Testis (tissue), 3 donors: Measurements from ENCODE around the gene CRIM1. TPM values are rescaled to one million over a fixed set of nuclear protein-coding genes. Genes with fewer than 3 reads are reported as not detected.

Experiments
- DNase-seq: peaks from one replicate; pipeline ENCODE4 v3.0.0-alpha.2; 2019
- H3K27ac ChIP-seq, 2 donors: fragments of 200-600 bp; sonication (generic); one replicate each; pipeline ENCODE4 v1.5.1; 2019
- H3K27me3 ChIP-seq: fragments of 200-600 bp; sonication (generic); one replicate; pipeline ENCODE4 v1.5.1; 2019
- H3K36me3 ChIP-seq: fragments of 200-600 bp; sonication (generic); one replicate; pipeline ENCODE4 v1.5.1; 2017; ENCODE audit warnings: low read depth; ENCODE audit errors: missing control alignments
- H3K4me1 ChIP-seq: fragments of 200-600 bp; sonication (generic); one replicate; pipeline ENCODE4 v1.5.1; 2019
- H3K4me3 ChIP-seq, 2 donors: fragments of 200-600 bp; sonication (generic); one replicate each; pipeline ENCODE4 v1.5.1; 2017 to 2019
- H3K9me3 ChIP-seq: fragments of 200-600 bp; sonication (generic); one replicate; pipeline ENCODE4 v1.5.1; 2017
- CTCF ChIP-seq, 3 experiments: fragments of 450-650 bp in 2 of 3; fragments of 200-600 bp in 1 of 3; sonication (generic) in 1 of 3; IDR thresholded peaks; one replicate each; pipeline ENCODE4 v1.5.1; 2016 to 2019; ENCODE audit warnings: antibody characterized with exemption in 3 of 3, mild to moderate bottlenecking in 2 of 3, moderate library complexity in 1 of 3
- POLR2A ChIP-seq: fragments of 450-650 bp; IDR thresholded peaks from one replicate; pipeline ENCODE4 v1.6.1; 2017; ENCODE audit warnings: antibody characterized with exemption, mild to moderate bottlenecking, moderate library complexity
- WGBS, 2 donors: methylation state at CpG; one replicate each; pipeline ENCODE4 v1.1.5; 2018; 5-methylcytosine and 5-hydroxymethylcytosine counted together
- intact Hi-C: fragments of 100-400 bp; cut with DNase I; formaldehyde crosslinking; loops from one replicate; pipeline ENCODE4 v1.15.1; 2023; ENCODE audit warnings: low total_unique reads
- polyA plus RNA-seq: library from polyadenylated mRNA; stranded (reverse); fragments of 350-450 nt; fragmentation: Illumina TruSeq; extraction: RNeasy Lipid Tissue Mini Kit (QIAGEN cat#74804); gene quantifications from one replicate; pipeline ENCODE4 v1.2.3, GENCODE V29; 2014; ENCODE audit warnings: low read depth, low replicate concordance; ENCODE audit not compliant: insufficient read depth
- total RNA-seq, 2 donors: library from RNA; depleted of rRNA; stranded (reverse); fragments of >200 nt; gene quantifications; one replicate each; pipeline ENCODE4 v1.2.3, GENCODE V29; 2016

CRIM1 gene
- total and polyA plus RNA-seq, 3 donors from 2014 or later = 38.2 to 94.1 (median 68.4) TPM

DNA sequence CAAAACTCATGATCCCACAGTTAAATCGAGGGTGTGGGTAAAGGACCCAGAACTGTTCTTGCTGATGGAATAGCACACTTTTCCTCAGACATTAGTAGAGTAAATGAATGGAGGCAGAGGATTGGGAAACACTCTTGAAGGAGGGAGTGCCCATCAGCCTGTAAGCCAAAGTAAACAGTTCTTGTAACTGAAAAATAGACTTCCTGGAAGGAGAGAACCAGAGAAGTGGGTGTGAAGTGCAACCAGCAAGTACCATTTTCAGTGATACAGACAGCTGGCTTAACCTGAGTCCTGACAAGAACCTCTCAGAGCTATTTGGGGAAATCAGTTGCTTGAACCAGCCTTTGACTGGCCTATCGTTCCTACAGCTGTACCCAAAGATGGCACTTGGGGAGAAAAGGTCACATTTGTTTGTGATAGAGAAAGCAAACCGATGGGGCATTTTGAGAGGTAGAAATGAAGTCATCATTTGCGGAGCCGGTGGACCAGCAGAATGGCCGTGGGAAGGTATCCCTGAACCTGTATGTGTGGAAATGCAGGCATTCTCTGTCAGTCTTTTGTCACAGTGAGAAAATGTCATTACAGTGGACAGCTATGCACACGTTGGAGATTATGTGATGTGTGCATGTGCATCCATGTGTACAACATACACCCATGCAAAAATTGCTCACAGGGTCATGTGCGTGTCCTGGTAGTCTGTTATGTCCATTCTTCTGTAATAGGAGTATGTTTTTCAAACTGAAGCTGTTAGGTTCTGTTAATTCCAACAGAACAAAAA is 17.8 kb downstream of the CRIM1 start:
- peaks cover 33% of the 10 kb centered on the region for H3K4me1 ChIP-seq
- H3K4me3 ChIP-seq = no peak overlapping the region
- intact Hi-C loops = no loop called here
- DNase-seq = no peak
- TF ChIP-seq POLR2A (no peak), CTCF (IDR thresholded peaks at IDR 0.05) (no peak)
- no peak overlapping the region for H3K27ac ChIP-seq
- no peaks in the 10 kb centered on the region for H3K27me3 ChIP-seq
- H3K36me3 ChIP-seq = no peaks in the 10 kb centered on the region
- 87 to 90% methylated on average over 8 of the region's 8 CpGs for WGBS, 2 donors
- H3K9me3 ChIP-seq = no peaks in the 10 kb centered on the region

DNA sequence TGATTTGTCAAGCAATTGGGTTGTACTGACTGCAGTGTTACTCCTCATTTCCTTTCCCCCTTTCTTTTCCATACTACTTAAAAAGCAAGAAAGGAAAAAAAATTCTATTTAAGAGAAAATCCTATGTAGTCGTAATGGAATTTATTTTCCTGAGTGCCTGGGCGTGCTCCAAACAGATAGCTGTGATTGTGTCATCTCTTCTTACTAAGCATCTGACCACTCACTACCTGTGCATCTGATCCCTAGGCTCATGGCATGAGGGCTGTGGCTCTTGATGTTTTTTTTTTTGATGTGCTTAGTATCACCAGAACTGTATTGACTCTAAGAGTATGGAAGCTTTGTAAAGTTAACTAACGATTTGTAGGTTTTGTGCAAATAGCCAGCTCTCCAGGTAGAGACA is 19.0 kb downstream of the CRIM1 start:
- H3K27ac ChIP-seq = no peak overlapping the region

DNA sequence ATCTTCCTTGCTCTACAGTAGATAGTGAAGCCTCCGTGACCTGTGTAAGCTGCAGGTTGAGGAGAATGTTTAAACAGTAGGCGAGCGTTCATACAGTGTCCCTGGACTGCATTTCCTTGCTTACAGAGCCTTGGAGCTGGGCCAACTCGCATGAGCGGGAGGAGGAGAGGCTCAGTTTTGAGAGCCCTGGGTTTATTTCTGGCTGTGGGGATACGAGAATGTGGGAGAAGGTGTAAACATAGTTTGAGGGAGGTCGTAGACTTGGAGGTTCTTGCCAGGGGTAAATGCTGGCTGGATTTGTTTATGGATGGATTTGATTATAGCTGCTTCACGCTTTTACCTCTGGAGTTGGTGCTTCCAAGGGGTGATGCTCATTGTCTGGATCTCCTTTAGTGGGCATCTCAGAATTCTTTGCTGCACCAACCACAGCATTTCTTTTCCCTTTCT is 20.8 kb downstream of the CRIM1 start:
- 38 to 54% methylated on average over 8 of the region's 8 CpGs for WGBS, 2 donors
- intact Hi-C loops = no loop called here
- H3K36me3 ChIP-seq = no peaks in the 10 kb centered on the region
- no peaks in the 10 kb centered on the region for H3K9me3 ChIP-seq
- TF ChIP-seq POLR2A (no peak), CTCF (IDR thresholded peaks at IDR 0.05) (no peak)
- peak; percentile 83 for DNase-seq
- H3K27me3 ChIP-seq = no peaks in the 10 kb centered on the region
- H3K4me1 ChIP-seq = peaks cover 31% of the 10 kb centered on the region
- H3K4me3 ChIP-seq = no peak overlapping the region
- H3K27ac ChIP-seq = no peak overlapping the region

More for the DNA sequence above, 19.0 kb downstream of the CRIM1 start:
- no peaks in the 10 kb centered on the region for H3K36me3 ChIP-seq
- no peaks in the 10 kb centered on the region for H3K9me3 ChIP-seq
- H3K4me1 ChIP-seq = peaks cover 33% of the 10 kb centered on the region
- TF ChIP-seq CTCF (IDR thresholded peaks at IDR 0.05) (no peak), POLR2A (no peak)
- H3K27me3 ChIP-seq = no peaks in the 10 kb centered on the region
- intact Hi-C loops = no loop called here
- no peak overlapping the region for H3K4me3 ChIP-seq
- no peak for DNase-seq
- WGBS, 2 donors = 79 to 83% methylated on average over 3 of the region's 3 CpGs

GRCh38 chr2:36376992-36377738 is 21.6 kb downstream of the CRIM1 start:
- Histone ChIP-seq H3K36me3 (no peaks in the 10 kb centered on the region), H3K27ac (no peak overlapping the region), H3K4me1 (peaks cover 28% of the 10 kb centered on the region), H3K4me3 (no peak overlapping the region), H3K27me3 (no peaks in the 10 kb centered on the region), H3K9me3 (no peaks in the 10 kb centered on the region)
- peak; percentile 59 for DNase-seq
- no peak for TF ChIP-seq CTCF (IDR thresholded peaks at IDR 0.05)
- no peak for TF ChIP-seq POLR2A
- 71 to 82% methylated on average over 5 of the region's 5 CpGs for WGBS, 2 donors
- intact Hi-C loops = no loop called here
